Jurkat, Clone E6-1 (cell line): ENCODE data around the gene GET3.
"Not testable (repeated sequence)": the region's sequence is repeated elsewhere in the genome, so short reads cannot be mapped to it uniquely, and the experiment has no call there.

Experiments used
- DNase-seq: peaks from one replicate; pipeline ENCODE4 v3.0.0-alpha.2; 2011; ENCODE audit warnings: low read depth, low spot score
- H3K4me3 ChIP-seq: 2 replicates; pipeline ENCODE4 v1.5.1; 2011; ENCODE audit warnings: mild to moderate bottlenecking, low read length, control low read depth, moderate library complexity

The GET3 gene

GRCh38 chr19:12788042-12788681 lies 50.9 kb downstream of the GET3 start:
- H3K4me3 ChIP-seq = no peak overlapping the region
- no peak for DNase-seq

- no peak for DNase-seq
- no peak overlapping the region for H3K4me3 ChIP-seq
Observed at GRCh38 chr19:12788682-12789097, 51.4 kb downstream of the GET3 start.

- no peak for DNase-seq
- H3K4me3 ChIP-seq = no peak overlapping the region
Observed at GRCh38 chr19:12789098-12789903, 52.0 kb downstream of the GET3 start.

GRCh38 chr19:12789904-12790619 lies 52.8 kb downstream of the GET3 start:
- DNase-seq = no peak
- peak overlapping the region; percentile 88 for H3K4me3 ChIP-seq

- peak overlapping the region; percentile 88 for H3K4me3 ChIP-seq
- no peak for DNase-seq
Observed at GRCh38 chr19:12790628-12791344, 53.5 kb downstream of the GET3 start.

GRCh38 chr19:12791345-12792050 lies 54.2 kb downstream of the GET3 start, which contains the start of gene JUNB:
JUNB (plus strand) TSS chr19:12791486; CDS start chr19:12791772, 286 bp downstream.
- DNase-seq = peak; percentile 91
- peak within 1 kb of the TSS; percentile 88 for H3K4me3 ChIP-seq

- H3K4me3 ChIP-seq = peak overlapping the region; percentile 88
- DNase-seq = peak; percentile 76
Observed at GRCh38 chr19:12792051-12792852, 55.0 kb downstream of the GET3 start.

- no peak for DNase-seq
Observed at GRCh38 chr19:12792853-12793289, 55.6 kb downstream of the GET3 start.

GRCh38 chr19:12793290-12794195 lies 56.2 kb downstream of the GET3 start:
- DNase-seq = peak; percentile 83
- H3K4me3 ChIP-seq = peak overlapping the region; percentile 88

More at GRCh38 chr19:12792853-12793289, 55.6 kb downstream of the GET3 start:
- H3K4me3 ChIP-seq = peak overlapping the region; percentile 88

GRCh38 chr19:12794196-12794941 lies 57.1 kb downstream of the GET3 start:
- no peak for DNase-seq

GRCh38 chr19:12794971-12795381 lies 57.7 kb downstream of the GET3 start:
- DNase-seq = no peak
- no peak overlapping the region for H3K4me3 ChIP-seq

More at GRCh38 chr19:12794196-12794941, 57.1 kb downstream of the GET3 start:
- peak overlapping the region; percentile 88 for H3K4me3 ChIP-seq

- DNase-seq = peak; percentile 76
- no peak overlapping the region for H3K4me3 ChIP-seq
Observed at GRCh38 chr19:12796146-12797071, 59.1 kb downstream of the GET3 start.

GRCh38 chr19:12797141-12797587 lies 59.9 kb downstream of the GET3 start:
- DNase-seq = no peak
- no peak overlapping the region for H3K4me3 ChIP-seq

GRCh38 chr19:12797607-12798006 lies 60.3 kb downstream of the GET3 start:
- DNase-seq, H3K4me3 ChIP-seq: not testable (repeated sequence)
